NOMO-1 treated with dmso at 0.1 percent for 144 hours (cell line): ENCODE results near the gene PHLDB2.

ENCODE experiments used
- DNase-seq: peaks from one replicate; lab custom pipeline; 2025; ENCODE audit not compliant: unreplicated experiment; lab: John Stamatoyannopoulos, UW

Gene PHLDB2

GRCh38 chr3:111989061-111989678 lies 130.1 kb downstream of the PHLDB2 start:
- DNase-seq, result no peak

- no peak for DNase-seq
Observed at GRCh38 chr3:111993038-111993437, 134.0 kb downstream of the PHLDB2 start.

- no peak for DNase-seq
Observed at GRCh38 chr3:111998636-111999483, 139.8 kb downstream of the PHLDB2 start, which contains the start of gene TAGLN3. TAGLN3 (plus strand) TSS chr3:111998922; CDS start chr3:111999423, 501 bp downstream.

- DNase-seq, result no peak
Observed at GRCh38 chr3:111999484-112000324, 140.6 kb downstream of the PHLDB2 start.

GRCh38 chr3:112000367-112000771 lies 141.3 kb downstream of the PHLDB2 start:
- no peak for DNase-seq

GRCh38 chr3:112000966-112001365 lies 141.9 kb downstream of the PHLDB2 start:
- no peak for DNase-seq

GRCh38 chr3:112001526-112001925 lies 142.5 kb downstream of the PHLDB2 start:
- DNase-seq, result no peak

GRCh38 chr3:112002096-112002971 lies 143.3 kb downstream of the PHLDB2 start:
- DNase-seq, result no peak

- DNase-seq, result no peak
Observed at GRCh38 chr3:112003321-112004080, 144.4 kb downstream of the PHLDB2 start.

GRCh38 chr3:112004187-112004586 lies 145.1 kb downstream of the PHLDB2 start:
- DNase-seq, result no peak

GRCh38 chr3:112004669-112005068 lies 145.6 kb downstream of the PHLDB2 start:
- DNase-seq, result no peak

- no peak for DNase-seq
Observed at GRCh38 chr3:112005091-112005672, 146.1 kb downstream of the PHLDB2 start.

- DNase-seq, result no peak
Observed at GRCh38 chr3:112007633-112008032, 148.6 kb downstream of the PHLDB2 start.

GRCh38 chr3:112009670-112010069 lies 150.6 kb downstream of the PHLDB2 start:
- no peak for DNase-seq

- no peak for DNase-seq
Observed at GRCh38 chr3:112010636-112011035, 151.6 kb downstream of the PHLDB2 start.

- DNase-seq, result no peak
Observed at GRCh38 chr3:112011376-112011940, 152.4 kb downstream of the PHLDB2 start.

GRCh38 chr3:112012205-112012992 lies 153.3 kb downstream of the PHLDB2 start:
- DNase-seq, result no peak

- DNase-seq, result no peak
Observed at GRCh38 chr3:112013058-112013783, 154.2 kb downstream of the PHLDB2 start.
